Measurements from ENCODE around the gene FAM83G.

DNA sequence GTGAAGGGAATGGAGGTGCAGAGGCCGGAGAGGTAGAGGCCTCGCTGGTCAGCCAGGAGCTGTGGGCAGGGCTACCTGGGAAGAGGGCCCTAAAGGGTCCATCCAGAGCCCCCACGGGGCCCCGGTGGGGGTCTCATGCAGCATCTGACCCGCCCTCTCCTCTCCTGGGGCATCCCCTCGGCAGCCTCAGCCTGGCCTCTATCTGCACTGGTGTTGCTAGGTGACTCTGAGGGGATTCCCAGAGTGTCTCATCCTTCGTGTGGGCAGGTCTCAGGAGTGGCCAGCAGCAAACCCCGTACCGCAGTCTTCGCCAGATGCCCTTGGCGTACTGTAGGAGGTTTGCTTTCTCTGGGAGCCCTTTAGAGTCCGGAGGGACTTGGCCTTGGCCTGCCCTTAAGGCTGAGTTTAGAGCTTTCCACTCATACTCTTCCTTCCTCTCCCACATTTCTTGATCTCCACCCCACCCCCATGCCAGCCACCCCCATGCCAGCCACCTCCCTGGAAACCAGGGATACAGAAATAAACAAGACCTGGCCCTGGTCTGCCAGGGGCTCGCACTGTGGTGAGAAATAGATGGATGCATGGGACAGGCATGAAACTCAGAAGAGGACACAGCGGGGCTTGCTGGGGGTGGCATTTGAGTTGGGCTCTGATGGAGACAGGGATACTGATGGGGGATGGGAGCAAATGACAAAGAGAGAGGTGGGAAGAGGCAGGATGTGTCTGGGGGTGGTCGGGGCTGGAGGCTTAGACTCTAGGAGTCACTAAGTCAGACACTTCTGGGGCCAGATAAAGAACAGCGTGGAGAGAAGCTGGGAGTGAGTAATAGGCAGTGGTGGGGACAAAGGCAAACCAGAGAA is 42.7 kb downstream of the FAM83G start:
- TF ChIP-seq POLR2A (IDR thresholded peaks at IDR 0.05), result no peak
- no peak for TF ChIP-seq CTCF (IDR thresholded peaks at IDR 0.05)
- TF ChIP-seq POLR2AphosphoS5 (IDR thresholded peaks at IDR 0.05; ENCODE audit: insufficient read depth in 1 of 2, low read depth in 1 of 2), result no peak
